Measurements from ENCODE around the gene TULP3.

DNA sequence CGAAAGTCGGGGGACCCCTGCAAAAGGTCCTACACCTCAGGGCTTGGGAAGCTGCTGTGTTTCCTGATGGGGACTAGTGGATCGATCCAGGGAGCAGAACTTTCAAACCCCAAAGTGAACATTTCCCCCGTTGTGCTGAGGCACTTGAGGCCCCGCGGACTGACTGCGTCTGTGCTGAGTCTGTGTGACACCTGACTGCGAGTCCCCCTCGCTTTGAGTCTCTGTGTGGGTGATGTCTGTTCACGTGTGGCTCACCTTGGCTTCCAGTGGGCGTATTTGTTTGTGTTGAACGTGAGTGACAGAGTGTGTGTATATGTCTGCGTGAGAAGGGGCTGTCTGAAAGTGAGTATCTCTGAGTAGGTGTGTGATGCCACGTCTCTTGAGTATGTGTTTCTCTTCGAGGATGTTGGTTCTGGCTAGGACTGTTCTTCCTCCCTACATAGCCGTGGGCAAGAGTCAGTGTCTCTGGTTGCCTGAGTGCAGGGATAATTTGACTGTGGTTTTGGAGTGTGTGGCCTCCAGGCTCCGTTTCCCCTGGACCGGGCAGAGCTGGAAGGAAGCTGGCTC is 69.8 kb downstream of the TULP3 start:
- TF ChIP-seq, protein P1, sequence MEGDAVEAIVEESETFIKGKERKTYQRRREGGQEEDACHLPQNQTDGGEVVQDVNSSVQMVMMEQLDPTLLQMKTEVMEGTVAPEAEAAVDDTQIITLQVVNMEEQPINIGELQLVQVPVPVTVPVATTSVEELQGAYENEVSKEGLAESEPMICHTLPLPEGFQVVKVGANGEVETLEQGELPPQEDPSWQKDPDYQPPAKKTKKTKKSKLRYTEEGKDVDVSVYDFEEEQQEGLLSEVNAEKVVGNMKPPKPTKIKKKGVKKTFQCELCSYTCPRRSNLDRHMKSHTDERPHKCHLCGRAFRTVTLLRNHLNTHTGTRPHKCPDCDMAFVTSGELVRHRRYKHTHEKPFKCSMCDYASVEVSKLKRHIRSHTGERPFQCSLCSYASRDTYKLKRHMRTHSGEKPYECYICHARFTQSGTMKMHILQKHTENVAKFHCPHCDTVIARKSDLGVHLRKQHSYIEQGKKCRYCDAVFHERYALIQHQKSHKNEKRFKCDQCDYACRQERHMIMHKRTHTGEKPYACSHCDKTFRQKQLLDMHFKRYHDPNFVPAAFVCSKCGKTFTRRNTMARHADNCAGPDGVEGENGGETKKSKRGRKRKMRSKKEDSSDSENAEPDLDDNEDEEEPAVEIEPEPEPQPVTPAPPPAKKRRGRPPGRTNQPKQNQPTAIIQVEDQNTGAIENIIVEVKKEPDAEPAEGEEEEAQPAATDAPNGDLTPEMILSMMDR (IDR thresholded peaks at IDR 0.05; ENCODE audit: poor library complexity): no peak
- no peak for TF ChIP-seq EZH2 (IDR thresholded peaks at IDR 0.05; ENCODE audit: borderline replicate concordance)

All from hepatocyte (in vitro differentiated cells).